IPS DF 4.7 (cell line): ENCODE results near the gene ADISSP.

ENCODE experiments used
- DNase-seq: peaks from one replicate; pipeline ENCODE4 v3.0.0-alpha.2; 2013; ENCODE audit warnings: low spot score; ENCODE audit errors: extremely low read depth

Gene ADISSP

DNA sequence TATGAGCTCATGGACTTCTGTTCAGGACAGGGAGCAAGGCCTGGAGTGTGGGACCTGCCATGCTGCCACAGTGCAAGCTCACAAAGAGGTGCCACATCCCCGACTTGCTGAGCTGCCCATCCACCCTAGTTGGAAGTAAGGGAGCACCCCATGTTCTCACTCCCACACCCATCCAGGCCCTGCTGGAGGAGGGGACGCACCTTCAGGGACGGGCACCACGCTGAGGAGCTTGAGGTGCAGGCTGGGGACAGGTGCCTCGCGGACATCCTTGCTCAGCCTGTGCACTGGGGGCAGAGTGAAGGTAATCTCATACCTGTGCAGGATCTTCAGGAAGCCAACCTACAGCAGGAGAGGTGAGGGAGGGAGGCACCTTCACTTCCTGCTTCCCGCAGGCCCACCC, 12.3 kb downstream of the ADISSP start:
- DNase-seq, result no peak

DNA sequence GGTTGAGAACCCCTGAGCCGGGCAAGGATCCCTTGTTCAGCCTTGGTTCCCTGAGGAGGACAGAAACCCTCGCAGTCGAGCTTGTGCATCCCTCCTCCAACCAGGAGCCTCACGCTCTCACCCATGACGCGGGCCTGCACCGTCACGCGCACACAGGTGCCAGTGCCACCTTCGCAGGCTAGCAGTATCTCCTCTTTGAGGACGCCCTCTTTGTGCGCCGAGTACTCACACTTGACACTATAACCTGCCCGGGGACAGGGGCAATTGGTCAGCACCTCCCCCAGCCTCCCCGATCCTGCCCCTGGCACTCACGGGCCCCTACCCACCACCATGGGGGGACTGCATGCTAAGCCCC, 13.3 kb downstream of the ADISSP start:
- no peak for DNase-seq

- DNase-seq, result no peak
Observed at GRCh38 chr20:3753501-3754275, 13.9 kb downstream of the ADISSP start.

DNA sequence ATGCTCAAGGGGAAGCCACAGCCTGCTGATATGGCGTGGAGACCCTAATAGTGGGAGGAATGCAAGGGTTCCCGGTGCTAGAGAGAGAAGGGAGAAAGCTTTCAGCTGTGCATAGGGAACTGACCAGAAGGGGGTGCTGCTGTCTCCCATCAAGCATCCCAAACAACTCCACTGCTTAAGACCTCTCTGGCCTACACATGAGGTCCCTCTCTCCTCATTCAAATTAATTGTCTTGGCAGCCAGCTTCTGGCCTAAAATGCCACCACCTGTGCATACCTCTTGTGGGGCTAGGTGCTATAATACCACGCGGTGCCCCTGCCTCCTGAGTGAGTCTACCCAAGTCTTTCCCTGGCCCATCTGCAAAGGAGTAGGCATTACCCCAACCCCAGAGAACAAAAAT, 14.5 kb downstream of the ADISSP start:
- DNase-seq, result peak; percentile 66

DNA sequence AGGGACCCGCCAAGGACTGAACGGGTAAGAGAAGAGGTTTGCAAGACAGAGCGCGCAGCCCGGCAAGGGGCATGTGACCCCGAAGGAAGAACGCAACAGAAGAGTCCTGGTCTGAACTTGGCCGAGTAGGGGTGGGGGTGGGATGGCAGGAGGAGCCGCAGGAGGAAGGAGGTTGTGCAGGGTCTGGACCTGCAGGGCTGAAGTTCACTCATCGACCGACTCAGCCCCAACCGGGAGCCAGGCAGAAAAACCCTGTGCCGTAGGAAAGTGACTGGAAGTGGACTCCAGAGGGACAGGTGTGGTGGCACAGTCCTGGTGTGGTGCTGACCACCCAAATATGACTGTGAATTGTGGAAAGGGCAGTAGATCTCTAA, 15.2 kb downstream of the ADISSP start:
- DNase-seq, result no peak

- DNase-seq, result no peak
Observed at GRCh38 chr20:3751675-3752385, 15.7 kb downstream of the ADISSP start.

DNA sequence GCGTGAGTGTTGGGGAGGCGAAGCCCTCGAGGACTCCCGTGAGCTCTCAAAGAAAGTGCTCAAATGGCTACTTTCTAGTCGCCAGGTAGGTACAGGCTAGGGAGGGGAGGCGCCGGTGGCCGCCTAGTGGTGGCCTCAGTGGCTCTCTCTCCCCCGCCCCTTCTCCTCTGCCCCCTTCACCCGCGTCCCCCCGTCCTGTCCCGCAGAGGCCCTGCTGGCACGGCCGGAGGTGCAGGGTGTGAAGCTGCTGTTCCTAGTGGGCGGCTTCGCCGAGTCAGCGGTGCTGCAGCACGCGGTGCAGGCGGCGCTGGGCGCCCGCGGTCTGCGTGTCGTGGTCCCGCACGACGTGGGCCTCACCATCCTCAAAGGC, 16.3 kb downstream of the ADISSP start:
- DNase-seq, result no peak

DNA sequence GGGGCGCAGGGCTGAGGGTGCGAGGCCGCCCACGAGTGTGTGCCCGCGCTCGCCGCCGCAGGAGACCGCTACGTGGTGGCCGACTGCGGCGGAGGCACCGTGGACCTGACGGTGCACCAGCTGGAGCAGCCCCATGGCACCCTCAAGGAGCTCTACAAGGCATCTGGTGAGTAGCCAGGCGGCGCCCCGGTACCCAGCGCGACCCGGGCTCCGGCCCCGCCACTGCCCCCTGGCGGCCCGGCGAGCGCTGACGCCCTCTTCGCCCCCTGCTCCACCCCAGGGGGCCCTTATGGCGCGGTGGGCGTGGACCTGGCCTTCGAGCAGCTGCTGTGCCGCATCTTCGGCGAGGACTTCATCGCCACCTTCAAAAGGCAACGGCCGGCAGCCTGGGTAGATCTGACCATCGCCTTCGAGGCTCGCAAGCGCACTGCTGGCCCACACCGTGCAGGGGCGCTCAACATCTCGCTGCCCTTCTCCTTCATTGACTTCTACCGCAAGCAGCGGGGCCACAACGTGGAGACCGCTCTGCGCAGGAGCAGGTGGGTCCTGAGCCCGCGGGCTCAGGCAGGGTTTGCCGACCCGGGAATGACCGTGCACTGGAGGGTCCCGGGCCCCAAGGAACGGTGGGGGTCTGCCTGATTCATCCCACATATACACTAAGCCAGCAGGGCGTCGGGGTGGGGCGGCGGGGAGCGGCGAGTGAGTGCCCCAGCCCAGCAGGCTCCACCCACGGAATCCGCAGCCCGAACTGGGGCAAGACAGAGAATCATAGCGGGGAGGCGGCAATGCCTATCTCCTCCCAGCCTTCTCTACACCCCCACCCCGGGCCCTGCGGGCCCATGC, 17.6 kb downstream of the ADISSP start:
- DNase-seq, result no peak

- no peak for DNase-seq
Observed at GRCh38 chr20:3749087-3749688, 18.4 kb downstream of the ADISSP start.

- no peak for DNase-seq
Observed at GRCh38 chr20:3748073-3748472, 19.5 kb downstream of the ADISSP start.

GRCh38 chr20:3747471-3747870, 20.1 kb downstream of the ADISSP start:
- no peak for DNase-seq

- DNase-seq, result no peak
Observed at GRCh38 chr20:3745686-3746173, 21.8 kb downstream of the ADISSP start.

DNA sequence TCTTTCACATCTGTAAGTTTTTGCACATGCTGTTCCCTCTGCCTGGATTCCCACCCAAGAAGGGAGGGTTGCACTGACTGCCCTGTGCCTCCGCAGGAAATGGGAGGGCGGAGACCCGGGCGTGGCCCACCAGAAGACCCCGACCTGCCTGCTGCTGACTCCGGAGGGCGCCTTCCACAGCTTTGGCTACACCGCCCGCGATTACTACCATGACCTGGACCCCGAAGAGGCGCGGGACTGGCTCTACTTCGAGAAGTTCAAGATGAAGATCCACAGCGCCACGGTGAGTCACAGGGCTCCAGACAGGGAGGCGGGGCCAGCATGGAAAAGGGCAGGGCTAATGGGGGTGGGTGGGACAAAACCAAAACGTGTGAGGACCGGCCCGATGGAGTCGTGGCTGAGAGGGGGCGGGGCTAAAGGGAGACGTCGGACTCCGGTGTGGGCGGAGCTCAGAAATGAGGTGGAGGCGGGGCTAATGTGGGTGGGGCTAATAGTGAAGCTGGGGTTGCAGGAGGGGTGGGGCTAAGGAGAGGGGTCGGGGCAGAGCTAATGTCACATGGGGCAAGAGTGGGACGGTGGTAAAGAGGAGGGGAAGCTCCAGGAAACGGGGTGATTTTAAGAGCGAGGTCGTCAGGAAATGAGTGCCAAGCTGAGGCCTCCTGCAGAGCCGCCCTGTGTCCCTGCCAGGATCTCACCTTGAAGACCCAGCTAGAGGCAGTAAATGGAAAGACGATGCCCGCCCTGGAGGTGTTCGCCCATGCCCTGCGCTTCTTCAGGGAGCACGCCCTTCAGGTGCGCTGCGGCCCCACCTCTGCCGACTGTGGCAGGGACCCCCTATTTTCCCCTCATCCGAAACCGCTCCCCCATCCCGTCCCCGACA, 22.5 kb downstream of the ADISSP start:
- peak; percentile 69 for DNase-seq

GRCh38 chr20:3744037-3744436, 23.5 kb downstream of the ADISSP start:
- no peak for DNase-seq

GRCh38 chr20:3743251-3743650, 24.3 kb downstream of the ADISSP start:
- no peak for DNase-seq

DNA sequence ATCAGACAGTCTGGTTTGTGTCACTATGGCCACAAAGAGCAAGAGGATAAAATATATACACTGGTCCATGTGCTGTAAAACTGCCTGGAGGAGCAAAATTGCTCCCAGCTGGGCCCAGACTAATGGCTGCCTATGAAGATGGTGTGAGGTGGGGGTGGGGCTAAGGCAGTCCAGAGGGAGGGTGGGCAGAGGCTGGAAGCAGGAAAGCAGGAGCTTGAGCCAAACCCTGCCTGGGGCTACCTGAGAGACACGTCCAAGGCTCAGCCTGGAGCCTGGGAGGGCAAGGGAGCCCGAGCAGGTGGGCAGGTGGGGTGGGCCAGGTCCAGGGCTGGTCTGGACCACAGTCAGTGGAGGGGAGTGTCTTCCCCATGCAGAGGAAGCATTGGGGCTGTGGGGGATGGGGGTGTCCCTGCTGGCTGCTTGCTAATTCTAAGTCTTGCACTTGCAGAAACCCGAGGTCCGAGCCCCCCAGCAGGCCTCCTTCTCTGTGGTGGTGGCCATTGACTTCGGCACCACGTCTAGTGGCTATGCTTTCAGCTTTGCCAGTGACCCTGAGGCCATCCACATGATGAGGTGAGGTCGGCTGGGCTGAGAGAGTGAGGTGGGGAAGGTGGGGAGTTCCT, 25.6 kb downstream of the ADISSP start:
- no peak for DNase-seq

DNA sequence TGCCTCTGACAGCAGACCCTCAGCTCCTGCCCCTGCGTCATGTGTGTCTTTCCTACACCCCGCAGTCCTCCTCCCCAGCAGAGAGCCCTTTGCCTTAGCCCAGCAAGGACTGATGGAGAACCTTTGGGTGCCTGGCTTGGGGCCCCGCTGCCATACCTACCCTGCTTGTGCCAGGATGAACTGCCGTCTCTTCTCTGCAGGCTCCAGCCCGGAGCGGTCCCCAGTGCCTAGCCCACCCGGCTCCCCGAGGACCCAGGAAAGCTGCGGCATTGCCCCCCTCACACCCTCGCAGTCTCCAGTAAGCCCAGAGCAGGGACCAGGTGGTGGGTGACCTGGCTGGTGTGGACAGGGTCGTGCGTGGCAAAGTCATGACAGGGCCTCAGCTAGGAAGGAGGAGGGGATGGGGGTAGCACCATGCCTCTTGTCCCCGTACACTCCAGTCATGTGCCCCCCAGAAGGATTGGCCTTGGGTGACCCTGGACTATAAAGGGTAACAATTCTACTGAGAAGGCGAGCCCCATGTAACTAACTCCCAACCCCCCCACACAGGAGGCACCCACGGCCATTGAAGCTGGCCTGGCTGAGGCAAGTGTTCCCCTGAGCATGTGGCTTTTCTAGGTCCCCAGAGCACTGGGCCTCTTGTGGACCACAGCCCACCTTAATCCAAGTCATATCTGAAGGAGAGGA, 26.8 kb downstream of the ADISSP start:
- no peak for DNase-seq

- DNase-seq, result no peak
Observed at GRCh38 chr20:3739926-3740451, 27.6 kb downstream of the ADISSP start.
